ENCODE results near the gene KCNJ6.

KCNJ6 gene

GRCh38 chr21:37905291-37905690, 11.0 kb downstream of the KCNJ6 start:
- no peaks in the 10 kb centered on the region for H3K4me1 ChIP-seq (ENCODE audit: control insufficient read depth in 1 of 2, insufficient read depth in 1 of 2, low read depth in 1 of 2, low read length in 1 of 2)
- H3K9me3 ChIP-seq = no peaks in the 10 kb centered on the region
- H3K27ac ChIP-seq = no peak overlapping the region
- H3K36me3 ChIP-seq = no peaks in the 10 kb centered on the region
- H3K4me3 ChIP-seq (ENCODE audit: low read depth in 1 of 2, low read length in 1 of 2) = no peak overlapping the region
- peaks cover 77% of the 10 kb centered on the region for H3K27me3 ChIP-seq
- TF ChIP-seq CTCF (IDR thresholded peaks at IDR 0.05) = no peak

- Histone ChIP-seq H3K36me3 (no peaks in the 10 kb centered on the region), H3K9me3 (no peaks in the 10 kb centered on the region), H3K4me1 (ENCODE audit: control insufficient read depth in 1 of 2, insufficient read depth in 1 of 2, low read depth in 1 of 2, low read length in 1 of 2) (no peaks in the 10 kb centered on the region), H3K27ac (no peak overlapping the region), H3K4me3 (ENCODE audit: low read depth in 1 of 2, low read length in 1 of 2) (no peak overlapping the region), H3K27me3 (peaks cover 77% of the 10 kb centered on the region)
- no peak for TF ChIP-seq CTCF (IDR thresholded peaks at IDR 0.05)
Observed at GRCh38 chr21:37904856-37905255, 11.4 kb downstream of the KCNJ6 start.

GRCh38 chr21:37903396-37903795, 12.9 kb downstream of the KCNJ6 start:
- H3K36me3 ChIP-seq = no peaks in the 10 kb centered on the region
- no peaks in the 10 kb centered on the region for H3K4me1 ChIP-seq (ENCODE audit: control insufficient read depth in 1 of 2, insufficient read depth in 1 of 2, low read depth in 1 of 2, low read length in 1 of 2)
- no peaks in the 10 kb centered on the region for H3K9me3 ChIP-seq
- no peak overlapping the region for H3K27ac ChIP-seq
- H3K27me3 ChIP-seq = peaks cover 77% of the 10 kb centered on the region
- no peak for TF ChIP-seq CTCF (IDR thresholded peaks at IDR 0.05)
- no peak overlapping the region for H3K4me3 ChIP-seq (ENCODE audit: low read depth in 1 of 2, low read length in 1 of 2)

- H3K4me3 ChIP-seq (ENCODE audit: low read depth in 1 of 2, low read length in 1 of 2) = no peak overlapping the region
- peaks cover 49% of the 10 kb centered on the region for H3K27me3 ChIP-seq
- H3K9me3 ChIP-seq = no peaks in the 10 kb centered on the region
- TF ChIP-seq CTCF (IDR thresholded peaks at IDR 0.05) = no peak
- H3K36me3 ChIP-seq = no peaks in the 10 kb centered on the region
- H3K4me1 ChIP-seq (ENCODE audit: control insufficient read depth in 1 of 2, insufficient read depth in 1 of 2, low read depth in 1 of 2, low read length in 1 of 2) = no peaks in the 10 kb centered on the region
- H3K27ac ChIP-seq = no peak overlapping the region
Observed at GRCh38 chr21:37899146-37899545, 17.1 kb downstream of the KCNJ6 start.

- Histone ChIP-seq H3K27ac (no peak overlapping the region), H3K36me3 (no peaks in the 10 kb centered on the region), H3K9me3 (no peaks in the 10 kb centered on the region), H3K4me3 (ENCODE audit: low read depth in 1 of 2, low read length in 1 of 2) (no peak overlapping the region), H3K27me3 (peaks cover 35% of the 10 kb centered on the region), H3K4me1 (ENCODE audit: control insufficient read depth in 1 of 2, insufficient read depth in 1 of 2, low read depth in 1 of 2, low read length in 1 of 2) (no peaks in the 10 kb centered on the region)
- no peak for TF ChIP-seq CTCF (IDR thresholded peaks at IDR 0.05)
Observed at GRCh38 chr21:37896788-37897187, 19.5 kb downstream of the KCNJ6 start.

GRCh38 chr21:37891972-37892371, 24.3 kb downstream of the KCNJ6 start:
- peaks cover 6% of the 10 kb centered on the region for H3K27me3 ChIP-seq
- H3K4me1 ChIP-seq (ENCODE audit: control insufficient read depth in 1 of 2, insufficient read depth in 1 of 2, low read depth in 1 of 2, low read length in 1 of 2) = no peaks in the 10 kb centered on the region
- H3K9me3 ChIP-seq = no peaks in the 10 kb centered on the region
- no peak overlapping the region for H3K27ac ChIP-seq
- no peak for TF ChIP-seq CTCF (IDR thresholded peaks at IDR 0.05)
- no peak overlapping the region for H3K4me3 ChIP-seq (ENCODE audit: low read depth in 1 of 2, low read length in 1 of 2)
- no peaks in the 10 kb centered on the region for H3K36me3 ChIP-seq
